GM19193 (cell line): ENCODE measurements around the gene OSBPL3.
A peak's percentile ranks its signal among the peaks of the same experiment; 100 is the strongest.

Experiments
- POLR2A ChIP-seq: IDR thresholded peaks from 4 replicates; pipeline ENCODE4 v1.6.1; 2011; ENCODE audit not compliant: insufficient read depth, insufficient read length; ENCODE audit errors: extremely low read depth

OSBPL3 gene

GRCh38 chr7:24824896-24825295 lies 155.1 kb downstream of the OSBPL3 start:
- no peak for TF ChIP-seq POLR2A

GRCh38 chr7:24824400-24824799 lies 155.6 kb downstream of the OSBPL3 start:
- TF ChIP-seq POLR2A = no peak

DNA sequence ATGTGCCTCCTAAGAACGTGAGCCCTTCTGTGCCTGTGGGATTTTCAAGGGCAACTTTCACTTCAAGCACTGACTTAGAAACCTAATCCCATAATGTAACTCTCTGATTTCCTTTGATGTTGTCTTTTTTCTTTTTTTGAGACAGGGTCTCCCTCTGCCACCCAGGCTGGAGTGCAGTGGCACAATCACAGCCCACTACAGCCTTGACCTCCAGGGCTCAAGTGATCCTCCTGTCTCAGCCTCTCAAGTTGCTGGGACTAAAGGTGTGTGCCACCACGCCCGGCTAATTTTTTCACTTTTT lies 158.3 kb downstream of the OSBPL3 start:
- TF ChIP-seq POLR2A = no peak

DNA sequence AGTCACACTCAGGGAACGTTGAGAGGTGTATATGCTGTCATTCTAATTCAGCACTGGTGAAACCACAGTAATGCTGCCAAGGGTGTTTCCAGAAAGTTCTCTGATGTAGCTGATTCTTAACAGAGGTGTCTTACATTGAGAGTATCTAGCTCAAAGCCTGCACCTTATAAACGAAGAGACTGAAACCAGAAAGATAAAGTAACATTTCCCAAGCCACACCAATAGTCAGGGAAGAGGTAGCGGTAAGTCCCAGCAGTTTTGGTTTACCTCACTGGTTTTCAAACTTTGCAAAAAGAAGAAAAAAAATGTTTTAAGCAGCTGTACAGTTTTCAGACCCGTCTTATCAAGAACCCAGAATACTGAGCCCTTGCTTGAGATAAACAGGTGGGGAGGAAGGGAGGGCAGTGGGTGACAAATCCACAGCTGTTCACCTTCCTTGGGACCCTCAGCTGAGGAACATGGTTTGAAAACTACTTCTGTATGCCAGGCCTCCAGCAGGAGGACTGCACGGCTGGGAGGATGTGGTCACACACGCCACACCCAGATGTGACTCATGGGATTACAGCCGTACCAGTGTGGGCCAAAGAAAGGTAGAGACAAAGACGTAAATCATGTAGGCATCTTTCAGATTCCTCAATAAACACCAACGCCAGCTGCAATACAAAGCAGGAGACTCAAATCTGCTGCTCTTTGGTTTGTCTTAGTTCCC lies 158.8 kb downstream of the OSBPL3 start:
- peak; percentile 61 for TF ChIP-seq POLR2A

- TF ChIP-seq POLR2A = no peak
Measured at GRCh38 chr7:24820730-24821044, 159.3 kb downstream of the OSBPL3 start.

DNA sequence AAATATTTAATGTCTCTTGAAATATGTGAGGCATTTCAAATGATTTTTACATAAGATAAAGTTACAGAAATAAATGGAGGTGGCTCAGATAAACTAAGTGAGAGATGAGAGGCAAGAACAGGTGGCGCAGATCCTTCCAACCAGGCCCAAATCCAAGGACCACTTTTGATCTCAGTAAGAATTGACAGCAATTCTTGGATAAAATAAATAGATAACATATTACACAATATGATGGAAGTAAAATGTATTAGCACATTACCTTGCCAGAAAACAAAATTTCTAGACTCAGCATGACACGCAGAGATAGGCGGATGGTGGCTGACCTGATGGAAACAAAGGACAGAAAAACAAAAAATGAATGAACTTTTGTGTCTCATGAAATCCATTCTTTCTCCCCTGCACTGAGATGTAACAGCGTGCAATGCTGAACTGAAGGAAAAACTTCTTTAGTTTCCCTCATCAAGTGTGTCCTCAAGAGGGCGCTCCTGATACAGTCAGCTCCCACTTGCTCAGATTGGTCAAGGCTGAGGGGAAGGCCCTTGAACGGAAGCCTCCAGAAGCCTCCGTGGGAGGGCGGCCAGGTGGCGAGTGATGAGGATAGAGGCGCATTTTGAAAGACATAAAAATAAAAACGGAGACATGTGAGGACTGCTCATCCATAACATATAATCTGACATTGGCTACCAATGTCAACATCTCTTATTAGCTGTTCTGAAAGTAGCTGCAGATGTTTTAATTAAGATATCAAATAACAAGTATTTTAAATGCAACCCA lies 159.9 kb downstream of the OSBPL3 start:
- TF ChIP-seq POLR2A = no peak

- no peak for TF ChIP-seq POLR2A
Measured at GRCh38 chr7:24817339-24817738, 162.6 kb downstream of the OSBPL3 start.

- no peak for TF ChIP-seq POLR2A
Measured at GRCh38 chr7:24816868-24817267, 163.1 kb downstream of the OSBPL3 start.

GRCh38 chr7:24812305-24812945 lies 167.6 kb downstream of the OSBPL3 start:
- TF ChIP-seq POLR2A = no peak

DNA sequence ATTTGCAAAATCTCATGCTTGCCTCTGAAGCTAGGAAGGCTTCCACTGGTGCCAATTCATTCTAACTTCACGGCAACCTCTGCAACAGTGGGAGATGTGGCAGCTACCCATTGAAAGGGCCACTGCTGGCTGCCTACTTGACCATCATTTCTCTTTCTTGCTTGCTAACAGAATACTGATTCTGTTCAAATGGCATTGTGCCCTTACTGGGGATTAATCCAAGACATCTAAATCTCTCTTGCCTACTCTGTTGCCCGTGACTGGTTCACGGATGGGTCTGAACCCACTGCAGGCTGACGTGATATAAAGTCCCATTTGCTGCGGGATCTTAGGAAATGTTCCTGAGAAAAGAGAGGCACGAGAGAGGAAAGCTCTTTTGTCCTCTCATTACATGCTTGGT lies 171.5 kb downstream of the OSBPL3 start:
- TF ChIP-seq POLR2A = no peak

DNA sequence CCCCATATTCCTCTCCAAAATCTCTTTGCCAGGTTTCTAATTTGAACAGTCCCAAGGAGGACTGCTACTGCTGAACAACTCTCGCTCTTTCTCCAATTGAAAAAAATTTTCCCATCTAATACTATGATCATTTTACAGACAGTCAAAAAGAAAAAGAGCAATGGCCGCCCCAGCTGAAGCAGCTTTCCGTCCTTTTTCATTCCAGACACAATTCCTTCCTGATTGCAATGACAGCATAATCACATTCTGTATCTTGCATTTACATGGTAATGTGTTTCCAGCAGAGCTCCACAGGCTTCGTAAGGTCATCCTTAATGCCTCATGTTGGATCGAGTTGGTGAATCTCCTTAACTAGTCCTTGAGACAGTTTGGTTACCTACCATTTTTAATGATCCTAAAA lies 177.7 kb downstream of the OSBPL3 start:
- no peak for TF ChIP-seq POLR2A

- TF ChIP-seq POLR2A = no peak
Measured at GRCh38 chr7:24801883-24802282, 178.1 kb downstream of the OSBPL3 start.

- TF ChIP-seq POLR2A = no peak
Measured at GRCh38 chr7:24800667-24801066, 179.3 kb downstream of the OSBPL3 start.

DNA sequence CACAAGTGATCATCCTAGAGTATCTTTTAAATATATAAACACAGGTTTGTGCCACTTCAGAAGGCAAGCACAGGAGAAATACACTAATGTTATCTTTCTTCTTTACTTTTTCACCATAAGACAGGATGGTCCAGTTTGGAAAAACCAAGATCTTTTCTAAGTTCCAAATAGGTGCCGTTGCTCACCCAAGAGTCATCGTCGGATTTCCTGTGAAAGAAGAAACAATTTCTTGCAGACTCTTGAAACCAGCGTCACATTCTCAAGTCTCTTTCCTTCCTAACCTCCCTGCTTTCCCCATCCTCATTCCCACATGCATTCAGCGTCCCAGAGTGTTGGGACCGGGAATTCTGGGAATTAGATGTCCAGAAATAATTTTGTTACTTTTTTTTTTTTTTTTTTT lies 179.9 kb downstream of the OSBPL3 start:
- TF ChIP-seq POLR2A = no peak

DNA sequence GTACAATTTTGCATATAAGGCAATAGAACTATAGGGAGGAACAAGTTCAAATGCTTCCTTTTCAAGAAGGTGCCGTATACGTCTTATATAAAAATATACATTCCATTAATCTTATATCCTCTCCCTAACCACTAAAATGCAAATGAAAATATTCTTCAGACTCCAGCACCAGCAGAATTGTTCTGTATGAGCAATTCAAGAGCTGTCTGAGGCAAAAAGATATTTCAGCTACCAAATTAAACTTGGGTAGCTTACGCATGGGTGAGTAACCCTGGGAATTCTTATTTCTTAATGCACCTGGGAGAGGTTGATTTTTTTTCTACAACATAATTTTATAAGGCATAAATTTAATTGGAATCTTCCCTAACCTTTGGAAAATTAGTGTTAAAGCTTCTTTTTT lies 180.5 kb downstream of the OSBPL3 start:
- TF ChIP-seq POLR2A = no peak

GRCh38 chr7:24798261-24798660 lies 181.7 kb downstream of the OSBPL3 start:
- no peak for TF ChIP-seq POLR2A
